TTC549 (cell line): Measurements from ENCODE around the gene VTI1A.

Experiments
- FAIRE-seq: peaks from 2 replicates; lab custom pipeline; 2012; peaks lifted over from hg19 to GRCh38; lab: Jason Lieb, UNC

Gene VTI1A

DNA sequence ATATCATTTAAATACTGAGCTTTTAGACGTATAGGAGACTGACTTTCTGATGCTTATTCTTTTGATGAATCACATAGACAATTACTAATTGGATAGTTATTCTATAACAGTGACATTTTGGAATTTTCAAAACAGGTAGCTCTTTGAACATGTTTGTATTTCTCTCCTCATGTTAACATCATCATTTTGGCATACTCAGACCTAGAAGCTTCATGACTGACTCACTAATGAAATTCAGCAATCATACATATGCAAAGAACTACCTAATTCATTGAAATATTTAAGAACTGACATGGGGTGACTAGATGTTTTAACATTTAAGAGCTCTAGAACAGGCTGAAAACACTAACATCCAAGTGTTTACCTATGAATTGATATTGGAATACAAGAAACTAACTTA, 192.3 kb downstream of the VTI1A start:
- no peak for FAIRE-seq

DNA sequence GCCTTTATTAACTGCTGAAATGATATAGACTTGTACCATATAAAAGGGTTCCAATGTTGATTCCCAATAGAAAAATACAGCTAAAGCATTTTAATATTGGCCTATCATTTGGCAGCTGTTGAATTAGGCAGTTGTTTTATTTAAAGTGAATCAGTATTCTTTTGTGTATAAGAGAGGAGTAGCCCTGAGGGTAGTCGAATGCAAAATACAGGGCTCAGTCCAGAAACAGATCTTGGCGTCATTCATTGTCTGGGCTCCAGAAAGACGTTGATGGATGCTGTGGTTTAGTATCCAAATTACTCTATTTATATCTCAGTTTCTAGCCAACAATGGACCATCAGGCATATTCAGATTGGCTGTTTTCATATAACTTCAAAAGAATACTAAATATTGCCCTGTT, 193.6 kb downstream of the VTI1A start:
- FAIRE-seq = no peak

DNA sequence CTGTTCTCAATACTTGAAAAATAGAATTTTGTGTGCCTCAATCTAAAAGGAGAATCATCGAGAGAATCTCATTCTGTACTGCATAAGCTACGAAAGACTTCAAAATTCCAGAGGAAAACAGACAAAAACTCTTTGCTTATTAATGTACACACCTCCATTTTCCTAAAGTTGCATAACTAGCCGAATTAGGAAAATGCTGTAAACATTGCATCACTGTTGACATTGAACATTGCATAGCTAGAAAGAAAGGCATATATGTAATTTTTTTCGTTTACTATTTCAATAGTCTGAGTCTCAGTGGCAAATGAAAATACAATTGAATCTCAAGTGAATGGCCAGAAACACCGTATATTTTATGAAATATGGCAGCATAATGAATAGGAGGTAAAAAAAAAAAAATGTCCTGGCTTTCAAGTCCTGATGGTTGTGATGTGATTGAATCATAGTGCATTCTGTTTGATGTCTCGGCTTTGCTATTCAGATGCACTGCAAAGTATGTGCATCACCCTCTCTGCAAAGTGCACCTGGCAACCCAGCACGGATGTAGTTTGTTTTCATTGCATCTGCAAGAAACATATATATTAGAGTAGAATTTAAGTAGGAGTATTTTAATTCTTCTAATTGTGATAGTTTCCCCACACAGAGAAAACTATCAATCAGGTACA, 196.7 kb downstream of the VTI1A start:
- FAIRE-seq = no peak

DNA sequence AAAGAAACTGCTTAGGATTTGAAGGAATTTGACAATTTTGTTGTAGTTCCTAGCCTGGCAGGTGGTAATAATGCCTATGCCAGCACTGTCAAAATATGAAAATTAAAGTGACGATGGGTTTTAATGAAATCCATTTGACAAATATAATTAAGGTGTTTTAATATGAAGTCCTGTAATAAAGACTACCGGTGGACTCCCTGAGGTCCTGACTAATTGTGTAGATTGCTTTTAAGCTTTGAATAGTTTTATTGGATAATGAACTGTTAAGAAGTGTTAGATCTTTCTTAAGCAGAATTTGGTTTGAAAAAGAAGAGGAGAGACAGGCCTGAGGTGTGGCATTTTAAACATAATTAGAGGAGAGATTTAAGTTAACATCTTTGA, 197.2 kb downstream of the VTI1A start:
- no peak for FAIRE-seq

DNA sequence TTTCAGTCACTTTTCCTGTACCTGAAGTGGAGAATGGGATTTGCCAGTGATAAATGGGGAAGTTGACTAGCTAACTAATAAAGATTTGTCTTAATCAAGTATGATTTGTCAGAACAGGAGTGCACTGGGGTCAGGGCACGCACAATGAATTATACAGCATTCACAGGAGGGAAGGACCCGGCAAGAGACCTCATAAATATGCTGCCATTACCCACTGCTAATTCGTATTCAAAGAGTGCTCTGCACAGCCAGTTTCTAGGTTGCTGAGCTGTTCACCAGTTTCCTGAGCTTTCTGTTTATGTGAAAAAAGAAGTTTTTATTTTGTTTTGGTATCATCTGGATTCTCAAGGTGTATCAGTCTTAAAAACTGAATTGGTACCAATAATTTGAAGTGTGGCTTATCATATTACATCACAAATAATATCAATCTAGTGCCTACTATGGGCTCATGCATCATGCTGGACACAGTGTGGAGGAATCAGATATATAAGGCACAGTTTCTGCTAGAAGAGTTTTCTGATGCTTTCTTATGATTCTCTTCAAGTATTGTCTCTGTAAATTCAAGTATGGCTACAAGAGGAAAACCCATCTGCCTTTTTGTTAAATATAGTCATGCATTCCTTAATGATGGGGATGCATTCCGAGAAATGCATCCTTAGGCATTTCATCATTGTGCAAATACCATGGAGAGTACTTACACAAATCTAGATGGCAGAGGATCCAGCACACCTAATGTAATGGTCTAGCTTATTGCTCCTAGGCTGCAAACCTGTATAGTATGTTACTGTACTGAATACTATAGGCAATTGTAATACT, 202.2 kb downstream of the VTI1A start:
- FAIRE-seq = no peak

DNA sequence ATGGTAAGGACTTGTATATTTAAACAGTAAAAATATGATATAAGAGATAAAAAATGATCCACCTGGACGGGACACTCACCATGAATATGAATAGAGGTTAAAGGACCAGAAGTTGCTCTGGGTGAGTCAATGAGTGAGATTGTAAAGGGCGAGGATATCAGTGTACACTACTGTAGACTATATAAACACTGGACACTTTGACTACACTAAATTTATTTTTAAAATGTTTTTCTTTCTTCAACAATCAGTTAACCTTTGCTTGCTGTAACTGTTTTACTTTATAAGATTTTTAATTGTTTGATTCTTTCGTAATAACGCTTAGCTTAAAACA, 202.8 kb downstream of the VTI1A start:
- FAIRE-seq = peak; percentile 50

DNA sequence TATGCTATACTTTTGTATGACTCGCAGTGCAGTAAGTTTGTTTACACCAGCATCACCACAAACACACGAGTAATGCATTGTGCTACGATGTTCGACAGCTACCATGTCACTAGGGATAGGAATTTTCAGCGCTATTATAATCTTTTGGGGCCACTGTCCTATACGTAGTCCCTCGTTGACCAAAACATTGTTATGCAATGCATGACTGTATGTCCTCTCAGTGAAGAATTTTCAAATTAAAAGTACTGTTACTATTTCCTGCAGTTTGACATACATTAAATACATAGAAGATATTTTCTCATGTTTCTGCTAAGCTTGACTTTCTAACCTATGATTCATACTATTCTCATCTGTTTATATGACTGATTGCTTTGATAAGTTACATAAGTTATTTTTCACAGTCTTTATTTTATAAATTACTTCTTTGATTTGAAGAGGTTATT, 203.6 kb downstream of the VTI1A start:
- FAIRE-seq = no peak

DNA sequence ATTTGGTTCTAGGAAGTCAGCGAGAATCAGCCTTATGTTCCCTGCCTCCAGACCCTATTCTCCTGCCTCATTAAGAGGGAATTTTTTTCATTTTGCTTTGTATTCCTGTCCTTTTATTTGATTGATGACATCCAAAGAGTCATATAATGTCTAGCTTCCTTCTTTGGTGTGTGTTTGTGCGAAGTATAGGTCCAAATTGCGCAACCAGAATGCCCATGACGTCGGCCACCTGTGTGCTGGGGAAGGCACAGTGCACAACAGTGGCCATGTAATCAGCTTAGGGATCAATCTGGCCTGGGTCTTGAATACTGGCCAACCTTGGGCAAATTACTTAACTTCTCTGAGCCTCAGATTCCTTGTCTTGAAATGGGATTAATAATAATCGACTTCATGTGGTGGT, 206.2 kb downstream of the VTI1A start:
- FAIRE-seq = no peak

DNA sequence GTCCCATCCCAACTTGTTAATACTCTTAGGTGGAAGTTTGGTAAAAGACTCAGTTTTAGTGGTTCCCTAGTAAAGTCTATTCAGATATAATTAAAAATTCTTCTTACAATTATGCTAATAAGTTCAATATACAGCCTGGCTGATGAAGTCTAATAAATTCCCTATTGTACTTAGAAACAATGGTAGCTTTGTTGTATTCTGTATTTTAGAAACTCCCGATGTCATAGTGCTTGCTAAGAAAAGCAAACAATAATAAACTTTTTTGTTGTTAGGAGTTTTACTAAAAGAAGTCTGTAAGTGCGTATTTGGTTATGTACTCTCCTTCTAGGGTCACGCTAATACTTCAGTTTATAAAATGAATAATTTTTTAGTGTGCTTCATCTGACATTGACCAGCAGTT, 206.8 kb downstream of the VTI1A start:
- FAIRE-seq = no peak

DNA sequence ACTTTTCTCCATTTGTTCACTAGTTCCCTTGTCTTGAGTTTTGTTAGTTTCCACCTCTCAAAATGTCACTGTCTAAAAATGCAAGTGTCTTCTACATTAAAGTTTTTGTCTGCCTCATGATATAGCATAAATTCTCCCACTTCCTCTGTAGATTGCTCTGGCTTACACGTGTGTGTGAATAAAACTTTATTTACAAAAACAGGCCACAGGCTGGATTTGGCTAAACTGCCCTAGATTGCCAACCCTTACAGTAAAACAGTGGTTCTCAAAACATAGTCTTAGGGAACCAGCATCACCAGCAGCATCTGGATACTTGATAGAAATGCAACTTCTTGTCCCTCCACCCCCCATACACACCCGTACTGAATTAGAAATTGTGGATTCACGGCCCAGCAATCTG, 207.8 kb downstream of the VTI1A start:
- no peak for FAIRE-seq

DNA sequence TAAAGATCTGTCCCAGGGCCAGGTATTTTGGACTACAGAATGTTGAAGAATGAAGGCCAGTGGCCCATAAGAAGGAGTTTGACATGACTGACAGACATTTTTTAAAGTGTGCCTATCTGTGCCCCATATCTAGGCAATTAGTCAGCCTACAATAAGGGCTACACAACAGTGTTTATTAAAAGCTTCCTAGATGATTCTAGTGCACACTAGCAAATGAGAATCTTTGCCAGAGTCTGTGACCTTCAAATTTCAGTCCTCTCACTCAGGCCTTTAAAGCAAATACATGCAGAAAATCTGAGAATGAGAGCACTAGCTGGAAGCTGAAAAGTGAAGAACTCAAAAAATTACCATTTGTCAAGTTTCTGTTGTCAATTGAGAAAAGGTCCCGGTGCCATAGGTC, 208.7 kb downstream of the VTI1A start:
- no peak for FAIRE-seq

DNA sequence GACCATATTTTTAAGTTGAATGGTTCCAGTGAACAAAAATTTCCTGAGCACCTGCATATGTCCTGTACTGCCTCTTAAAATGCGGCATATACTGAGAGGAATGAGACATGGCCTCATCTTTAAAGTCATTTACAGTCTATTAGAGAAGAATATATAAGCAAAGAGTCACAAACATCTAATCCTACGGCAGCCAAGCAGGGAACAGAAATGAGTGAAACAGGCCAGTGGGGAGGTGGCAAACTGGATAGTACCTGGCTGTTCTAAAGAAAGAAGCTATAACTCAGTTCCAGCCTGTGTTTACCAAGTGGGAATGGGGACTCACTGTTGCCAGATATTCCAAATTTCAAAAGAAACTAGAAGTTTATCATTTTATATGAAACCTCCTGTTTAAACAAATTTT, 211.4 kb downstream of the VTI1A start:
- FAIRE-seq = no peak

DNA sequence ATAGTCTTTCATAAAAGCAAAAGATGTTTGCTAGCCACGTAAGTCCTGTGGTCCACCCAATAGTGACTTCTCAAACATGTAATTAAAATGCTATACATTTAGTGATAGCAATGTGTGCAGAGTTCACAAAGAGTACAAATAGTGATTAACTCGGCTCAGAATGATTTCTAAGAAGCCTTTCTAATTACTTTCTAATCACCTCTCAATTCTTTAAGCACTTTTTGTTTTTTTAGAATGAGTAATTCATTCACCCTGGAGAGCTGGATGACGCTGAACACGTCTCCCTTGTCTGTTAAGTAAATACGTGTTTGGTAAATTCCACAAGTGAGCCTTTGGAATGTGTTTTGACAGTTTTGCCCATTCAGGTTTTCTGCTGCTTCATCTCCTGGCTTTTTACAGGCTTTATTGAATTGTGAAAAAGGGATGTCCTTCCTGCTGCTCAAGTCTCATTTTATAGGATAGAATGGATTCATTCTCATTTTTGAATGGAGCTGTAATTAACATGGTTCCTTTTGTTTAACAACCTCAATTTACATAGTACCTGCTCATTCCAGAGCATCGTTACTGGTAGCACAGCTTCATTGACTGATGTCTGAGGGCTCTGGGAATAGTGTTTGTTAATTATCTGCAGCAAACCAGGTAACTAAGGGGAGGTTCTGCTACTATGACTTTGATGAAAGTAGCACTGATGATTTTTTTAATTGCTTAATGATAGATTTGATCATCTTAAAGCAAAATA, 212.1 kb downstream of the VTI1A start:
- no peak for FAIRE-seq

DNA sequence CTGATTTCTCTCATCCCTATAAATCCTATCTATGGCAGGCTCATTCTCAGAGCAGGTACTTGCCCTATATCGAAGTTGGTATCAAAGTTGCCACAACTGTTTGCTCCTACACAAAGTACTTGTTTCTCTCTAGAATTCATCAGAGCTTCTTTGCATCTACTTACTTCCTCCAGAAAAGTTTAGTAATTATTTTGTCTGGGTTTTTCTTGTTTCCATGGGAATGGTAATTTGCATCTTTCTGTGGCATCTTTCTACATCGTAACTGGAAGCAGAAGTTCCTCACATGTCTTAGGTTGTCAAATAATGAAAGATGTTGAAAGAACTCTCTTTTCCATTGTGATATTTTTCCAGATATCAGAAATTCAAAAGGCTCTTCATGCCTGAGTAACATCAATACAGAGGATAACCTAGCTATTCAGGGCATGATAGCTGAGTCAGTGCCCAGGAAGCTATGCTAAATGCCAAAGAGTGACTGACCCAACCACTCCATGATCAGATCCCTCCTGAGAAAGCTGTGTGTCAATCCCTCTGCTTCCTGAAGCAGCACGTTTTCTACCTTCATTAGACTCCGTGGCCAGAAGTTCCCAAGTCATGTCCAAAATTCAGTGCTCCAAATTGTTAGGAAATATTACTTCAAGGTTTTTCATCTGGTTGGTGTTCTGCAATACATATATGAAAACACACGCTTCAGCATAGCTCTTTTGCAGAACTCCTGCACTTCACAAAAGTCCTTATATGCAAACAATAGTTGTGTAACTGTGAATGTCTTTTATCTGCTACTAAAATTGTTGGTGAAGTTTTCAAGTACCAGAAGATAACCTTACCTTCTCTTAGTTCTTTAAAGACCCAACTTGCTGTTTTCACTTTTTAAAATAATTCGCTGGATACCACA, 216.5 kb downstream of the VTI1A start:
- no peak for FAIRE-seq

DNA sequence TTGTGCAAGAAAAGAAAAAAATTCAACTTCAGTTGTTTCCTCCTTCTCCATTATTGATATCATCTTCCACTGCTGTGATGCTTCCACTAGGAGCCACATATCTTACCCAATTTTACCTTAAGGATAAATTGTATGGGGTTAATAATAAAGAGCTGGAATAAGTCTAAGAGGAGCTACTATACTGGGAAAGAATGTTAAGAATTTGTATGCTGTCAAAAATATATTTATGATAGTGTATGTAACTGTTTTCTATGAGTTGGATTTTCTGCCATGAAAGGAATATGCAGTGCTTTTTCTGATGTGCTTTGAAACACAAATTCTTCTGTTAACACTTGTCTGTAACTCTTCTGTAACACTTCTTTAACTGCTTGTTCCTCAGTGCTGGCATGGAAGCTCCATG, 219.1 kb downstream of the VTI1A start:
- no peak for FAIRE-seq

DNA sequence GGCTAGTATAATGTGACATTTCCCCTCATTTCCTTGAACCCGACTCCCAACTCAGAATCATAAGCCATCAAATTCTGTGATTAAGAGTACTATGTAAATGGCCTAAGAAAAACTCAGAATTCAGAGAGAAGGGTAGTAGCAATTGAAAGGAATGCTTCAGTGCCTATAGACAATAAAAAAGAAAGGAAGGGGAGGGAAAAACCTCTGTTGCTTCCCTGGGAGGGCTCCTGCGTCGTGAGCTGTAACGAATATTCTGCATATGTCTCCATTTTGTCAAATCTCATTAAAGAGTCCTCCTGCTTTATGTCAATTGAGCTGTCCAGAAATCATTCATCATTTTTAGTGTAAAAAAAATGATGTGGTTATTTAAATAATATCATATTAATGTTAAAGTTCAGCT, 223.0 kb downstream of the VTI1A start:
- FAIRE-seq = no peak

DNA sequence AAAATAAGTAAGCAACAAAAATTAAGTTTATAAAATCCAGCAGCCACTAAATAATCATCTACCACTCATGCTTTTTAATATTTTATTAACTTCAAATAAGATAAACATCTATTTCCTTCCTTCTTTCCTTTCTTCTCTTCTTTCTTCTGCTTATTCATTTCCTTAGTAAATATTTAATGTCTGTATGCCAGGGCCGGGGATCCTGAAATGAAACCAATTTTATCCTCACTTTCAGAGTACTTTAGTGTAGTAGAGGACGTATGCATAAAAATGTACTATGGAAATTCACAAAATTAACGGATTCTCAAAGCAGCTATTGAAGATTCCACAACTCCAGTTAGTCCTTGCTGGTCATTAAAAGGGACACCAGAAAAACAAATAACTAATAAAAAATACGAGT, 224.7 kb downstream of the VTI1A start:
- no peak for FAIRE-seq

DNA sequence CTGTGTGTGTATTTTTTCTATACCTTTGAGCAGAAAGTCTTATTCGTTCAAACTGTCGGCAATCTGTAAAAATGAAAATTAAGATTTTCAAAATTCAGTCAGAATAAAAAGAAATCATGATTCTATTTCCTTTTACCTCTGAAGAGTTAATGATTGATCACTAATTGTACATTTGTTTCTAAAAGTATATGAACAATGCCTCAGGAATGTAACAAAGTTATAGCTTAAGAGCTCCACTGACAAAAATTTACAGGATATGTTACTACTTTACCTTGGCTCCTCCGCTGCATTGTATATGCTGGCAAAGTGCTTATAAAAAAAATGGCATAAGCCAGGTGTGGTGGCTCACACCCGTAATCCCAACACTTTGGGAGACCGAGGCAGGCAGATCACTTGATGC, 225.7 kb downstream of the VTI1A start:
- no peak for FAIRE-seq

DNA sequence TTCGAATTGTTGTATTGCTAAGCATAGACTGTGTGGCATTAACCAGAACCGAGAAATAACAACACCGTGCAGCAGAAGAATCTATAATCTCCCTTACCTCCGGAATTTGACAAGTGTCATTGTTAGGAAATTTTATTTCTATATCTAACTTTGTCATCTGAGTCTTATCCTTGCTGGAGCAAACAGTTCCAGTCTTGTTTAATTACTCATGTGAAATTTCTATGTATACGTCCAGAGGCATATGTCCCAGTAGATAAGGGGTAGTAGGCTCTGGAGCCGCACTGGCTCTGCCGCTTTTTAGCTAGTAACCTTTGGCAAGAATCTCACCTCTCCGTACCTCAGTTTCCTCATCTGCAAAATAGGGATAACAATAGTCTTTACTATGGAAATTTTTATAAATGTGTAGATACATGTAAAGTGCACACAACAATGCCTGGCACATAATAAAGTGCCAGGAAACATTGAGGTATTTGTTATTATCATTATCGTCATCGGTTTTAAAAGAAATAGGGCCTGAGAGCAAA, 228.6 kb downstream of the VTI1A start:
- FAIRE-seq = no peak

DNA sequence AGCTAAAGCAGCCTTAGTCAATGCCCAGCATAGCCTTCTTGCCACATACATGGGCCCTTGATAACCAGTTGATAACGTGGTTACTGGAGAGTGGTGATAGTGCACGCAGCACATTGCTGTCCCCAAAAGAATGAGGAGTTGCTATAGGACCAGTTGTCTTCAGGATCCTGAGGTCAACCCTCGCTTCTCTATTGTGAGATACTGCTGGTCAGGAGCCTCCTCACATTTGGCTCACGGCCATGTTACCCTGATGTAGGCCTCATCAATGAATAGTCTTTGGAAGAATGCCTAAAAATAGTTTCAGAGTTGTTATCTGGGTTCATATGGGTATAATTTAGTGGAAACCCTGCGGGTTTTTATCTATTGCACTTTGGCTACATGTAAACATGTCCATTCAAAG, 230.7 kb downstream of the VTI1A start:
- no peak for FAIRE-seq

DNA sequence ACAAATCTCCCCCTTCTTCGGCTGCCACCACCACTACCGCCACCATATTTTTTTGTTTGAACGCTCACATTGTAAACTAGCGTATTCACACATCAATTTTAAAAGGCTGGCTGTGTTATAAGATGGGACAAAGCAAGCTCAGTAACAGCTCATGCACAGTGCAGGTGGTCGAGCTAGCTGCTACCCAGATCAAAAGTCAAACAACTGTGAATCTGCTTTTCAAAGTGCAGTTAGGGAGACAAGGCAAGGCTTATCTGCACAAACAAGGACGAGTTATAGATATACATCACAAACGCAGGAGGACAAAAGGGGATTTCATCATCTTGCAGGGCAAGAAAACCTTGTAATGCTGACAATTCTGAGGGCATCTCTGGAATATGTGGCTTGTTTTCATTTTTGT, 231.6 kb downstream of the VTI1A start:
- FAIRE-seq = no peak

DNA sequence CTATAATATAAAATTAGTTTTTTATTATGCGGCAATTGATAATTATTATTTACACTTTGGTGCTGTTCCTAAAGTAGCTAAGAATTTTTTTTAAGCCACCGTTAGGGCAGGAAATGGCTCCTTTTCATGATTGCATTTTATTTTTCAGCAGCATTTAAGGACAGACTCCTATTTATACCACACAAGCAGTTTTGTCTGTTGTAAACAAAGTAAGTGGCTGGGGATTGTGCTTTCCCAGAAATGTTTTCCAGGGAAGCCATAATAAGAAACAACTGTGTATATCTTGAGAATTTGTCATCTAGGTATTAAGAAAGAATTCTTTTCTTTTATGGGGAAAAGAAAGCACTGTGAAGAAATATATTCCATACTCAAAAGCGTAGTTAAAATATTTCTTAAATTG, 232.0 kb downstream of the VTI1A start:
- FAIRE-seq = no peak
